Spleen (tissue), 11 donors: ENCODE results near the gene FSHB. TPM values are rescaled to one million over a fixed set of nuclear protein-coding genes. Genes with fewer than 3 reads are reported as not detected.
"Not testable (repeated sequence)": the region's sequence is repeated elsewhere in the genome, so short reads cannot be mapped to it uniquely, and the experiment has no call there.

Experiments used
- DNase-seq: peaks from one replicate; pipeline ENCODE4 v3.0.0-alpha.2; 2020
- H3K27ac ChIP-seq, 8 donors: fragments of 200-600 bp; sonication (generic) in 7 of 8; 1 replicate in 4 of 8; 2 replicates in 4 of 8; pipeline versions ENCODE4 v1.5.0 to v1.8.0; 2016 to 2021; ENCODE audit warnings: inconsistent platforms in 4 of 8, mild to moderate bottlenecking in 4 of 8, moderate library complexity in 1 of 8
- H3K27me3 ChIP-seq, 7 donors: fragments of 200-600 bp; sonication (generic) in 6 of 7; replicated peaks in 1 of 7; 1 replicate in 4 of 7; 2 replicates in 3 of 7; pipeline versions ENCODE4 v1.5.0 to v1.8.0; 2016 to 2021; ENCODE audit warnings: inconsistent platforms in 3 of 7, mild to moderate bottlenecking in 1 of 7
- H3K36me3 ChIP-seq, 6 donors: fragments of 200-600 bp; sonication (generic) in 5 of 6; 1 replicate in 4 of 6; 2 replicates in 2 of 6; pipeline versions ENCODE4 v1.5.0 to v1.8.0; 2016 to 2021; ENCODE audit warnings: inconsistent platforms in 2 of 6
- H3K4me1 ChIP-seq, 6 donors: fragments of 200-600 bp; sonication (generic) in 5 of 6; 1 replicate in 3 of 6; 2 replicates in 3 of 6; pipeline versions ENCODE4 v1.5.0 to v1.8.0; 2016 to 2021; ENCODE audit warnings: inconsistent platforms in 3 of 6
- H3K4me3 ChIP-seq, 8 donors: fragments of 200-600 bp; sonication (generic) in 7 of 8; 1 replicate in 4 of 8; 2 replicates in 4 of 8; pipeline versions ENCODE4 v1.5.0 to v1.8.0; 2016 to 2021; ENCODE audit warnings: inconsistent platforms in 4 of 8, mild to moderate bottlenecking in 4 of 8, moderate library complexity in 2 of 8
- H3K9me3 ChIP-seq, 8 donors: fragments of 200-600 bp; sonication (generic) in 7 of 8; 1 replicate in 4 of 8; 2 replicates in 4 of 8; pipeline versions ENCODE4 v1.5.0 to v1.8.0; 2016 to 2021; ENCODE audit warnings: inconsistent platforms in 4 of 8
- POLR2A ChIP-seq, 3 donors: fragments of 450-650 bp; IDR thresholded peaks; one replicate each; pipeline ENCODE4 v1.5.1; 2017; ENCODE audit warnings: antibody characterized with exemption in 3 of 3, mild to moderate bottlenecking in 1 of 3
- POLR2AphosphoS5 ChIP-seq, 3 donors: sonication (generic); formaldehyde crosslinking; IDR thresholded peaks; one replicate each; pipeline ENCODE4 v1.5.1; 2017; ENCODE audit warnings: antibody characterized with exemption in 3 of 3
- WGBS, 5 donors: extraction: QIAGEN DNeasy Blood & Tissue Kit in 3 of 5; methylation state at CpG; one replicate each; pipeline versions ENCODE4 v1.1.5 to v1.1.7; 2013 to 2018; 5-methylcytosine and 5-hydroxymethylcytosine counted together
- intact Hi-C: fragments of 100-400 bp; cut with DNase I; formaldehyde crosslinking; loops from one replicate; pipeline ENCODE4 v1.15.0; 2023; ENCODE audit warnings: low total_unique reads
- polyA plus RNA-seq, 3 donors: library from polyadenylated mRNA; stranded (reverse); fragments of 200-250 nt; gene quantifications; one replicate each; pipeline ENCODE4 v1.2.1, GENCODE V29; 2013
- total RNA-seq, 7 donors: library from RNA; depleted of rRNA in 3 of 7; stranded (reverse); fragments of >200 nt in 3 of 7; fragmentation: NEBNext Ultra II Directional in 4 of 7; extraction: Animal tissue kit (Norgen Biotek cat#: 25700) in 4 of 7; gene quantifications; one replicate each; pipeline versions ENCODE4 v1.1.0 to v1.2.1, GENCODE V29; 2016 to 2021
- TF ChIP-seq, protein P1 (sequence below), 11 experiments: fragments of 200-600 bp in 7 of 11; fragments of 450-650 bp in 4 of 11; sonication (generic) in 4 of 11; IDR thresholded peaks in 8 of 11; conservative IDR thresholded peaks in 3 of 11; 1 replicate in 7 of 11; 2 replicates in 4 of 11; pipeline versions ENCODE4 v1.4.0 to v1.8.0; 2016 to 2021; ENCODE audit warnings: antibody characterized with exemption in 11 of 11, inconsistent platforms in 4 of 11, mild to moderate bottlenecking in 1 of 11
- donor health status: healthy with polysubstance abuse.
- donor health status: DM: no; HTN: no; CAD: no; lungs with moderate emphysema.
- donor health status: DM: no; HTN: no; CAD: no.
- donor health status: Bipolar disorder and iron deficiency.
- donor health status: healthy.
- donor health status: DM: no; HTN: no; CAD: no.
- donor health status: DM: yes; HTN: yes; CAD: no.

The FSHB gene
- total and polyA plus RNA-seq, 10 donors: not detected

DNA sequence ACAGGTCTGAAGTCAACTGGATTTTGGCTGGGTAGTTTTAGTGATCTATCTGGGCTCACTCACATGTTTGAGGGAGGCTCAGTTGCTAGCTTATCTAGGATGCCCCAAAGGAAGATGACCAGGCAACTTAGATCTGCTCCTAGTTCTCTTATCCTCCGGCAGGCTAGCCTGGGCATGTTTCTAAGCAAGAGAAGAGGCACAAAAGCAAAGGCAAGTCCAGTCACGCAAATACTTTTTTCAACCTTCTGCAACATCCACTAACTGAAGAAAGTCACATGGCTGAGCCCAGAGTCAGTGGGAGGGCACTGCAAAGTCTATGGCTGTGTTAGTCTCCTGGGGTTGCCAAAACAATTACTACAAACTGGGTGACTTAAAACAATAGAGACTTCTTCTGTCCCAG, 32.9 kb upstream of the FSHB start:
- H3K4me3 ChIP-seq: no peak overlapping the region
- no peak overlapping the region for H3K27ac ChIP-seq
- no peaks in the 10 kb centered on the region for H3K27me3 ChIP-seq
- H3K9me3 ChIP-seq: peaks cover 0 to 6% (median 0%) of the 10 kb centered on the region in 8 donors
- no peaks in the 10 kb centered on the region for H3K36me3 ChIP-seq
- 76 to 96% (median 93%) methylated on average over 2 of the region's 2 CpGs for WGBS, 5 donors
- no peaks in the 10 kb centered on the region for H3K4me1 ChIP-seq
- intact Hi-C loops: no loop called here
- no peak for DNase-seq
- TF ChIP-seq POLR2AphosphoS5 (IDR thresholded peaks at IDR 0.05): no peak
- TF ChIP-seq, protein P1, sequence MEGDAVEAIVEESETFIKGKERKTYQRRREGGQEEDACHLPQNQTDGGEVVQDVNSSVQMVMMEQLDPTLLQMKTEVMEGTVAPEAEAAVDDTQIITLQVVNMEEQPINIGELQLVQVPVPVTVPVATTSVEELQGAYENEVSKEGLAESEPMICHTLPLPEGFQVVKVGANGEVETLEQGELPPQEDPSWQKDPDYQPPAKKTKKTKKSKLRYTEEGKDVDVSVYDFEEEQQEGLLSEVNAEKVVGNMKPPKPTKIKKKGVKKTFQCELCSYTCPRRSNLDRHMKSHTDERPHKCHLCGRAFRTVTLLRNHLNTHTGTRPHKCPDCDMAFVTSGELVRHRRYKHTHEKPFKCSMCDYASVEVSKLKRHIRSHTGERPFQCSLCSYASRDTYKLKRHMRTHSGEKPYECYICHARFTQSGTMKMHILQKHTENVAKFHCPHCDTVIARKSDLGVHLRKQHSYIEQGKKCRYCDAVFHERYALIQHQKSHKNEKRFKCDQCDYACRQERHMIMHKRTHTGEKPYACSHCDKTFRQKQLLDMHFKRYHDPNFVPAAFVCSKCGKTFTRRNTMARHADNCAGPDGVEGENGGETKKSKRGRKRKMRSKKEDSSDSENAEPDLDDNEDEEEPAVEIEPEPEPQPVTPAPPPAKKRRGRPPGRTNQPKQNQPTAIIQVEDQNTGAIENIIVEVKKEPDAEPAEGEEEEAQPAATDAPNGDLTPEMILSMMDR (IDR thresholded peaks at IDR 0.05 in 8 of 11, conservative IDR thresholded peaks at IDR 0.05 in 3 of 11): no peak
- TF ChIP-seq POLR2A (IDR thresholded peaks at IDR 0.05): no peak

DNA sequence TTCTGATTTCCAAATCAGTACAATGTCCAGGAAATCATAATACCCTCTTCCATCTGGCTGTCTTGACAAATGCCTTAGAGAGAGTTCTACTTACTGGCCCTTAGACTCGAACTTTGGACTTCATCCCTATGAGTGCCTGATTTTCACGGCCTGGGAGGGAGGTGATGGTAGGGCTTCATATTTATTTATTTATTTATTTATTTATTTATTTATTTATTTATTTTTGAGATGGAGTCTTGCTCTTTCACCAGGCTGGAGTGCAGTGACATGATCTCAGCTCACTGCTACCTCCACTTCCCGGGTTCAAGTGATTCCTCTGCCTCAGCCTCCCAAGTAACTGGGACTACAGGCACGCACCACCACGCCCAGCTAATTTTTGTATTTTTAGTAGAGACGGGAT, 27.8 kb upstream of the FSHB start:
- WGBS, 5 donors: 85 to 94% (median 89%) methylated on average over 6 of the region's 6 CpGs
- H3K27me3 ChIP-seq, intact Hi-C loops: not testable (repeated sequence)

DNA sequence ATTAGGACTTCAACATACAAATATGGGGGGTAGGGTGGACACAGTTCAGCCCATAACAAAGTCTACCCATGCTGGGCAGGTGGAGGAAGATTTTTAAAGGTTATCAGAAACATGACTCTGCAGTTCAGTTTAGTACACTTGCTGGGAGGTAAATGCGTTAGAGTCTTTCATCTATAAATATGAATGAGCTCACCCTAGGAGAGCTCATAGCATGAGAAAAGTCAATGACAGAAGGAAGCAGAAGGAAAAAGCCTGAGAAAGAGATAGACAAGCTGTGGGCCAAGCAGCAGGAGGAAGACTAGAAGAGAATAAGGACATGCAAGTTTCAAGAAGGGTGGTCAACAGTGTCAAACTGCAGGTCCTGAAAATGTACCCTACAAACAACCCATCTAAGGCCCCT, 27.0 kb upstream of the FSHB start:
- TF ChIP-seq, protein P1 (IDR thresholded peaks at IDR 0.05 in 8 of 11, conservative IDR thresholded peaks at IDR 0.05 in 3 of 11): no peak
- intact Hi-C loops: no loop called here
- peaks cover 0 to 6% (median 0%) of the 10 kb centered on the region in 8 donors for H3K9me3 ChIP-seq
- WGBS, 5 donors: 64 to 81% (median 79%) methylated on average over 1 of the region's 1 CpG
- H3K27me3 ChIP-seq: no peaks in the 10 kb centered on the region
- no peak overlapping the region for H3K27ac ChIP-seq
- DNase-seq: no peak
- H3K36me3 ChIP-seq: no peaks in the 10 kb centered on the region
- no peak overlapping the region for H3K4me3 ChIP-seq
- peaks cover 0 to 9% (median 0%) of the 10 kb centered on the region in 6 donors for H3K4me1 ChIP-seq

More for the DNA sequence above, 27.8 kb upstream of the FSHB start:
- not testable (repeated sequence) for H3K27ac ChIP-seq, H3K4me3 ChIP-seq, H3K9me3 ChIP-seq, H3K4me1 ChIP-seq, H3K36me3 ChIP-seq, DNase-seq

DNA sequence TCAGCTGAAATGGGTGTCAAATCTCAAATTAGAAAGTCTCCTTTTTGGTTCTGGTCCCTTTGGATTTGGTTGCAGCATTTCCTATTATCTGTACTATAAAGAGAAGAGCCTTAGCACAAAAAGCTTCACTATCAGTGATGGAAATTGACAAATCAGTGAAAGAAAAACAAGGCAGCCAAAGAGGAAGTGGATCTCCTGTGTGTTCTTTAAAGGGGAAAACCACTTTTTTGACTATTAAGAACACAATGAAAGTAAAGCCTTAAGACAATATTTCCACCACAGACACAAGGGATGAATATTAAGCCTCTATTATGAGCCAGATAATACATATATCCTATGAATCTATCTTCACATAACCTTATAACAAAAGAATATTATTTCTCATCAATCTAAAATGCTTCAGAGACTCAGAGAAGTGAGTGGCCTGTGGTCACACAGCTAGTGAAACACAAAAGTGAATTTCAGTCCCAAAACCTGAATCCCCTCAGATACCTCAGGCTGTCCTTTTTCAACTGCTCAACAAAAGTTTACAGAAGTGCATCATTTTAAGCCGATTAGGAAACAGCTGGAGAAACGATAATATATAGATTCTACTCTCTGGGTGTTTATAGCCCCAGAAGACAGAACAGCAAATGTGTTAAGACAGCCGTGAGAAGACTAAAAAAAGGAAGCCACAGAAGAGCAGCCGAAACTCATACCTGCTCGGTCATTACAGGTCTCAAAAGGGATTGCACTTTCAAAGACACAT, 24.4 kb upstream of the FSHB start:
- no peaks in the 10 kb centered on the region for H3K36me3 ChIP-seq
- no peaks in the 10 kb centered on the region for H3K27me3 ChIP-seq
- peaks cover 0 to 9% (median 0%) of the 10 kb centered on the region in 6 donors for H3K4me1 ChIP-seq
- 52 to 71% (median 66%) methylated on average over 5 of the region's 5 CpGs for WGBS, 5 donors
- intact Hi-C loops: no loop called here
- H3K27ac ChIP-seq: peak overlapping the region in 6 of 8 donors; percentile 0 to 63 (median 52)
- H3K4me3 ChIP-seq: no peak overlapping the region
- no peak for DNase-seq
- H3K9me3 ChIP-seq: no peaks in the 10 kb centered on the region
- no peak for TF ChIP-seq POLR2A (IDR thresholded peaks at IDR 0.05)
- no peak for TF ChIP-seq POLR2AphosphoS5 (IDR thresholded peaks at IDR 0.05)
- TF ChIP-seq, protein P1 (IDR thresholded peaks at IDR 0.05 in 8 of 11, conservative IDR thresholded peaks at IDR 0.05 in 3 of 11): no peak
